K562 (cell line): ENCODE results near the gene SLC10A1. TPM values are rescaled to one million over a fixed set of nuclear protein-coding genes. Genes with fewer than 3 reads are reported as not detected.

Experiments
- ATAC-seq: fragments of 200-7000 bp; cut with Tn5 transposase; 3 replicates; pipeline ENCODE4 v1.9.1; 2020; ENCODE audit warnings: moderate library complexity
- BruUV-seq: library from RNA; stranded (reverse); fragments of 400-500 nt; replicated peaks from 2 replicates; lab custom pipeline; 2021; lab: Mats Ljungman, UMichigan
- CTCF ChIA-PET: fragments of 300-600 bp; formaldehyde crosslinking; extraction: SDS; loops from one replicate; lab custom pipeline; 2021; ENCODE audit warnings: low intra/inter-chr PET ratio; lab: Yijun Ruan, JAX
- POLR2A ChIA-PET: fragments of 300-600, 350-650 bp; sonication (Branson Sonifier 250); formaldehyde crosslinking; extraction: SDS; loops from one replicate; lab custom pipeline; 2021; ENCODE audit warnings: antibody characterized with exemption, inconsistent platforms; lab: Yijun Ruan, JAX
- DNase-seq, 4 experiments: peaks; one replicate each; pipeline versions ENCODE4 v3.0.0 to v3.0.0-alpha.2; 2011 to 2018; ENCODE audit warnings: low spot score in 3 of 4, mixed read lengths in 3 of 4; ENCODE audit errors: extremely low read depth in 1 of 4
- FAIRE-seq: peaks from 2 replicates; lab custom pipeline; 2011; peaks lifted over from hg19 to GRCh38; lab: Jason Lieb, UNC
- H2AFZ ChIP-seq: 2 replicates; pipeline ENCODE4 v1.6.0; 2011; ENCODE audit warnings: low read depth, low read length, control low read depth, inconsistent platforms
- H3K27ac ChIP-seq: fragments of 200-600 bp; 3 replicates; pipeline ENCODE4 v1.8.0; 2011; ENCODE audit warnings: low read depth, mild to moderate bottlenecking, control low read depth, inconsistent platforms, low read length, moderate library complexity, mixed read lengths; ENCODE audit errors: extremely low read depth
- H3K27me3 ChIP-seq, 2 experiments: fragments of 300-600 bp in 1 of 2; 2 replicates in 1 of 2; 3 replicates in 1 of 2; pipeline versions ENCODE4 v1.6.0 to v1.8.0; 2011; ENCODE audit warnings: inconsistent platforms in 2 of 2, low read length in 2 of 2, mild to moderate bottlenecking in 1 of 2, mixed read lengths in 1 of 2, moderate library complexity in 1 of 2; ENCODE audit not compliant: control insufficient read depth in 2 of 2, insufficient read depth in 2 of 2
- H3K36me3 ChIP-seq: fragments of 300-600 bp; 3 replicates; pipeline ENCODE4 v1.8.0; 2011; ENCODE audit warnings: mild to moderate bottlenecking, low read length, inconsistent platforms; ENCODE audit not compliant: control insufficient read depth, insufficient read depth
- H3K4me1 ChIP-seq, 2 experiments: fragments of 200-600 bp in 1 of 2; replicated peaks in 1 of 2; 2 replicates in 1 of 2; 3 replicates in 1 of 2; pipeline versions ENCODE4 v1.5.1 to v1.8.0; 2011; ENCODE audit warnings: inconsistent platforms in 2 of 2, low read length in 2 of 2, mild to moderate bottlenecking in 1 of 2, mixed read lengths in 1 of 2, moderate library complexity in 1 of 2; ENCODE audit not compliant: control insufficient read depth in 2 of 2, insufficient read depth in 2 of 2
- H3K4me2 ChIP-seq: 2 replicates; pipeline ENCODE4 v1.6.1; 2011; ENCODE audit warnings: low read length, control low read depth, inconsistent platforms, mixed read lengths; ENCODE audit not compliant: insufficient read depth
- H3K4me3 ChIP-seq: fragments of 200-600 bp; sonication (generic), shearing (Covaris generic); 2 replicates; pipeline ENCODE4 v1.5.1; 2016; ENCODE audit warnings: control low read depth, inconsistent platforms
- H3K79me2 ChIP-seq: fragments of 200-600 bp; 3 replicates; pipeline ENCODE4 v1.8.0; 2011; ENCODE audit warnings: low read length, inconsistent platforms; ENCODE audit not compliant: control insufficient read depth, insufficient read depth
- H3K9ac ChIP-seq, 2 experiments: 2 replicates each; pipeline versions ENCODE4 v1.6.0 to v1.6.1; 2011; ENCODE audit warnings: low read depth in 2 of 2, low read length in 2 of 2, control low read depth in 1 of 2, inconsistent platforms in 1 of 2, mild to moderate bottlenecking in 1 of 2, mixed read lengths in 1 of 2; ENCODE audit not compliant: insufficient read depth in 1 of 2
- H3K9me1 ChIP-seq: one replicate; pipeline ENCODE4 v1.6.0; 2011; ENCODE audit warnings: inconsistent platforms, mild to moderate bottlenecking, low read length, moderate library complexity; ENCODE audit not compliant: control insufficient read depth, insufficient read depth
- H3K9me3 ChIP-seq: replicated peaks from 2 replicates; pipeline ENCODE4 v1.5.1; 2011; ENCODE audit warnings: low read depth, low read length, inconsistent platforms; ENCODE audit not compliant: control insufficient read depth, insufficient read depth
- H4K20me1 ChIP-seq: replicated peaks from 2 replicates; pipeline ENCODE4 v1.6.1; 2011; ENCODE audit warnings: low read length, inconsistent platforms, mixed read lengths; ENCODE audit not compliant: control insufficient read depth, insufficient read depth
- ATF2 ChIP-seq: sonication (generic); formaldehyde crosslinking; IDR thresholded peaks from 2 replicates; pipeline ENCODE4 v1.8.1; 2022; ENCODE audit warnings: missing genetic modification reagents
- C11orf30 ChIP-seq: fragments of 450-650 bp; IDR thresholded peaks from 2 replicates; pipeline ENCODE4 v1.6.1; 2016; ENCODE audit warnings: low read depth, mild to moderate bottlenecking
- HNRNPK ChIP-seq: fragments of 200-400 bp; formaldehyde crosslinking; IDR thresholded peaks from one replicate; pipeline ENCODE4 v1.6.1; 2018; ENCODE audit warnings: mild to moderate bottlenecking, low read depth, low read length; ENCODE audit not compliant: poor library complexity, severe bottlenecking
- IFI16 ChIP-seq: fragments of 250-450 bp; sonication (Bioruptor Pico); IDR thresholded peaks from 2 replicates; pipeline ENCODE4 v2.1.2; 2022; ENCODE audit warnings: mild to moderate bottlenecking, inconsistent platforms
- LARP7 ChIP-seq: fragments of 450-650 bp; IDR thresholded peaks from 2 replicates; pipeline ENCODE4 v1.6.1; 2016
- NFXL1 ChIP-seq: fragments of 450-650 bp; formaldehyde crosslinking; IDR thresholded peaks from 2 replicates; pipeline ENCODE4 v1.4.0; 2021; ENCODE audit warnings: mild to moderate bottlenecking
- RBM39 ChIP-seq: fragments of 200-400 bp; formaldehyde crosslinking; optimal IDR thresholded peaks from 2 replicates; pipeline ENCODE3; 2018; ENCODE audit warnings: low read depth, low read length
- SLC30A9 ChIP-seq: fragments of 250-450 bp; sonication (Bioruptor Pico); IDR thresholded peaks from 2 replicates; pipeline ENCODE4 v1.8.0; 2022; ENCODE audit warnings: mild to moderate bottlenecking, moderate library complexity
- SRSF1 ChIP-seq: fragments of 200-400 bp; formaldehyde crosslinking; IDR thresholded peaks from 2 replicates; pipeline ENCODE4 v1.6.1; 2017; ENCODE audit warnings: mild to moderate bottlenecking, low read depth, low read length, moderate library complexity
- TFAM ChIP-seq: fragments of 250-450 bp; sonication (Bioruptor Pico); conservative IDR thresholded peaks from 2 replicates; pipeline ENCODE4 v1.5.0; 2021; ENCODE audit warnings: mild to moderate bottlenecking, moderate library complexity
- ZEB2 ChIP-seq: fragments of 450-650 bp; IDR thresholded peaks from 2 replicates; pipeline ENCODE4 v1.6.1; 2016
- ZNF133 ChIP-seq: fragments of 250-450 bp; sonication (Bioruptor Pico); IDR thresholded peaks from 2 replicates; pipeline ENCODE4 v1.4.0; 2020; ENCODE audit warnings: mild to moderate bottlenecking
- ZNF444 ChIP-seq: fragments of 250-450 bp; sonication (Bioruptor Pico); IDR thresholded peaks from 2 replicates; pipeline ENCODE4 v1.4.0; 2020; ENCODE audit warnings: mild to moderate bottlenecking, moderate library complexity
- ZNF57 ChIP-seq: fragments of 450-650 bp; formaldehyde crosslinking; IDR thresholded peaks from 2 replicates; pipeline ENCODE4 v1.4.0; 2020; ENCODE audit warnings: mild to moderate bottlenecking, moderate library complexity
- ZSCAN29 ChIP-seq: fragments of 450-650 bp; IDR thresholded peaks from 2 replicates; pipeline ENCODE4 v1.6.1; 2017
- WGBS: fragments of 100-300 bp; shearing (Covaris generic); methylation state at CpG from one replicate; pipeline ENCODE4 v1.1.6; 2016; ENCODE audit warnings: low coverage, mixed read lengths; ENCODE audit not compliant: insufficient coverage; ENCODE audit errors: missing lambda C conversion rate; 5-methylcytosine and 5-hydroxymethylcytosine counted together
- in situ Hi-C: fragments of 300-500 bp; cut with MboI; formaldehyde crosslinking; loops from 4 replicates; pipeline ENCODE4 v1.15.0; 2018; ENCODE audit warnings: inconsistent platforms, mixed read lengths
- intact Hi-C: fragments of 100-400 bp; cut with micrococcal nuclease; formaldehyde crosslinking; loops from 2 replicates; pipeline ENCODE4 v1.14.2; 2022
- polyA plus RNA-seq, 8 experiments: library from polyadenylated mRNA; depleted of rRNA in 4 of 8; stranded (reverse) in 5 of 8; unstranded in 3 of 8; fragments of >200 nt; fragmentation: Nextera tagmentation in 2 of 8; fragmentation: Illumina TruSeq in 1 of 8; extraction: Ambion mirVana in 2 of 8; extraction: Trizol in 1 of 8; gene quantifications; 2 replicates each; pipeline versions ENCODE4 v1.2.1 to v1.2.3, GENCODE V29; 2011 to 2014; ENCODE audit warnings: inconsistent platforms in 1 of 8, missing spikeins in 1 of 8
- total RNA-seq, 7 experiments: library from RNA; depleted of rRNA in 6 of 7; stranded (reverse); fragments of >200 nt in 6 of 7; fragmentation: Illumina TruSeq in 2 of 7; extraction: Trizol in 2 of 7; gene quantifications; 2 replicates each; pipeline versions ENCODE4 v1.2.1 to v1.2.3, GENCODE V29; 2011 to 2021; ENCODE audit warnings: low replicate concordance in 1 of 7

The SLC10A1 gene
- total and polyA plus RNA-seq, 9 of the 15 experiments (the other 6 are each of a cell fraction or from before 2014, with no cell fraction given), result not detected

- CTCF ChIA-PET, result no interaction called here
- no peak for FAIRE-seq
- H3K4me1 ChIP-seq, result peaks cover 0 to 6% of the 10 kb centered on the region in 2 experiments; a peak in 1 of 5 replicates
- no peaks in the 10 kb centered on the region for H3K27me3 ChIP-seq
- 4% methylated on average over 4 of the region's 5 CpGs for WGBS
- H3K79me2 ChIP-seq, result no peaks in the 10 kb centered on the region
- no peaks in the 10 kb centered on the region for H3K36me3 ChIP-seq
- H3K9me1 ChIP-seq, result no peaks in the 10 kb centered on the region
- no TSS peak for BruUV-seq
- H2AFZ ChIP-seq, result no peak overlapping the region
- H3K4me2 ChIP-seq, result no peak overlapping the region
- no peak overlapping the region; a peak in 1 of 4 replicates for H3K9ac ChIP-seq
- DNase-seq, result no peak
- ATAC-seq, result no peak
- H3K9me3 ChIP-seq, result no peaks in the 10 kb centered on the region
- POLR2A ChIA-PET, result interaction anchor here (0.7 to 1.0 kb wide), 2 partner anchors 30 to 159 kb away, joined by 3 to 4 read pairs; no protein-coding TSS in a partner anchor
- intact Hi-C loops (no loop called here), in situ Hi-C loops (no loop called here)
- no peak overlapping the region for H3K4me3 ChIP-seq
- no peaks in the 10 kb centered on the region for H4K20me1 ChIP-seq
- TF ChIP-seq ZNF444 (CRISPR knock-in tag) (no peak), NFXL1 (CRISPR knock-in tag) (no peak), ZSCAN29 (no peak), LARP7 (no peak), HNRNPK (no peak)
- no peak overlapping the region for H3K27ac ChIP-seq
Measured at GRCh38 chr14:69797573-69798338, 715 bp upstream of the SLC10A1 start.

GRCh38 chr14:69795691-69796090 lies 1.4 kb downstream of the SLC10A1 start:
- no peak overlapping the region for H2AFZ ChIP-seq
- no TSS peak for BruUV-seq
- H3K27ac ChIP-seq, result no peak overlapping the region
- FAIRE-seq (no peak), DNase-seq (no peak), ATAC-seq (no peak)
- no peaks in the 10 kb centered on the region for H3K27me3 ChIP-seq
- H3K4me2 ChIP-seq, result no peak overlapping the region
- WGBS, result 12% methylated on average over 4 of the region's 4 CpGs
- peaks cover 0 to 6% of the 10 kb centered on the region in 2 experiments; a peak in 1 of 5 replicates for H3K4me1 ChIP-seq
- intact Hi-C loops, result no loop called here
- no peak overlapping the region for H3K9ac ChIP-seq
- H3K9me3 ChIP-seq, result no peaks in the 10 kb centered on the region
- no peaks in the 10 kb centered on the region for H3K36me3 ChIP-seq
- POLR2A ChIA-PET, result interaction anchor here (1.1 kb wide), 1 partner anchor 19 kb away, joined by 3 read pairs; no protein-coding TSS in a partner anchor
- CTCF ChIA-PET, result interaction anchor here (0.6 kb wide), 1 partner anchor 9 kb away, joined by 3 read pairs; no protein-coding TSS in a partner anchor
- no peak overlapping the region for H3K4me3 ChIP-seq
- no peaks in the 10 kb centered on the region for H3K79me2 ChIP-seq
- TF ChIP-seq ZNF57 (CRISPR knock-in tag), result no peak
- TF ChIP-seq ZEB2, result no peak
- TF ChIP-seq SLC30A9 (CRISPR knock-in tag), result no peak
- no peak for TF ChIP-seq RBM39
- TF ChIP-seq C11orf30, result no peak
- no peak for TF ChIP-seq IFI16 (CRISPR knock-in tag)
- TF ChIP-seq ATF2 (CRISPR knock-in tag), result no peak
- no peak for TF ChIP-seq ZNF133 (CRISPR knock-in tag)
- no peak for TF ChIP-seq TFAM
- no peak for TF ChIP-seq SRSF1
- H4K20me1 ChIP-seq, result no peaks in the 10 kb centered on the region
- in situ Hi-C loops, result no loop called here
- H3K9me1 ChIP-seq, result no peaks in the 10 kb centered on the region
